Activated T-helper 17 cell treated with anti-CD3 and anti-CD28 coated beads, Interleukin-2, amount 50 U/mL, for 72 hours (primary cell): ENCODE measurements around the gene FUT1. TPM values are rescaled to one million over a fixed set of nuclear protein-coding genes. Genes with fewer than 3 reads are reported as not detected.

Experiments
- ATAC-seq: fragments of 150-1000 bp; cut with Tn5 transposase; replicated peaks from 2 replicates; pipeline ENCODE4 v1.10.0; 2021; ENCODE audit warnings: mild to moderate bottlenecking, moderate library complexity
- H3K27ac Mint-ChIP-seq: one replicate; pipeline ENCODE4 v1.8.0; 2022; ENCODE audit warnings: mixed read lengths
- H3K27me3 Mint-ChIP-seq: one replicate; pipeline ENCODE4 v1.8.0; 2022; ENCODE audit warnings: mixed read lengths
- H3K36me3 Mint-ChIP-seq: one replicate; pipeline ENCODE4 v1.8.0; 2022; ENCODE audit warnings: low read depth, mild to moderate bottlenecking, mixed read lengths
- H3K4me1 Mint-ChIP-seq: one replicate; pipeline ENCODE4 v1.8.0; 2022; ENCODE audit warnings: mixed read lengths
- H3K4me3 Mint-ChIP-seq: one replicate; pipeline ENCODE4 v1.8.0; 2022; ENCODE audit warnings: mild to moderate bottlenecking, mixed read lengths
- H3K9me3 Mint-ChIP-seq: one replicate; pipeline ENCODE4 v1.8.0; 2022; ENCODE audit warnings: mixed read lengths
- total RNA-seq, 2 donors: library from RNA; stranded (reverse); gene quantifications; one replicate each; pipeline ENCODE4 v1.2.3, GENCODE V29; 2022

The FUT1 gene
- total RNA-seq, 2 donors from 2014 or later, result 0.30 to 0.40 TPM

- no peaks in the 10 kb centered on the region for H3K36me3 Mint-ChIP-seq
- no peak overlapping the region for H3K4me3 Mint-ChIP-seq
Observed at GRCh38 chr19:48755787-48756186, 3.3 kb upstream of the FUT1 start.

GRCh38 chr19:48755084-48755641, 2.7 kb upstream of the FUT1 start, which contains the start of gene FGF21:
FGF21 (plus strand) TSS chr19:48755524; CDS start chr19:48756237, 713 bp downstream.
- no peak for ATAC-seq
- no peaks in the 10 kb centered on the region for H3K9me3 Mint-ChIP-seq
- H3K27ac Mint-ChIP-seq, result no peak within 1 kb of the TSS
- peaks cover 10% of the 10 kb centered on the region for H3K27me3 Mint-ChIP-seq
- peak within 1 kb of the TSS; percentile 78 for H3K4me3 Mint-ChIP-seq
- peaks cover 8% of the 10 kb centered on the region for H3K4me1 Mint-ChIP-seq
- H3K36me3 Mint-ChIP-seq, result no peaks in the 10 kb centered on the region

More at GRCh38 chr19:48755787-48756186, 3.3 kb upstream of the FUT1 start:
- peaks cover 10% of the 10 kb centered on the region for H3K27me3 Mint-ChIP-seq
- H3K9me3 Mint-ChIP-seq, result no peaks in the 10 kb centered on the region
- no peak for ATAC-seq
- peaks cover 12% of the 10 kb centered on the region for H3K4me1 Mint-ChIP-seq
- H3K27ac Mint-ChIP-seq, result no peak overlapping the region

- Mint-ChIP-seq H3K36me3 (no peaks in the 10 kb centered on the region), H3K4me1 (peaks cover 8% of the 10 kb centered on the region), H3K27ac (no peak overlapping the region), H3K27me3 (peaks cover 10% of the 10 kb centered on the region), H3K9me3 (no peaks in the 10 kb centered on the region), H3K4me3 (peak overlapping the region; percentile 62)
- ATAC-seq, result peak; percentile 7
Observed at GRCh38 chr19:48751845-48752495, 471 bp downstream of the FUT1 start.

GRCh38 chr19:48750771-48751504, 1.5 kb downstream of the FUT1 start:
- H3K36me3 Mint-ChIP-seq, result no peaks in the 10 kb centered on the region
- no peaks in the 10 kb centered on the region for H3K9me3 Mint-ChIP-seq
- peaks cover 15% of the 10 kb centered on the region for H3K27me3 Mint-ChIP-seq
- H3K27ac Mint-ChIP-seq, result no peak overlapping the region
- no peak for ATAC-seq
- H3K4me1 Mint-ChIP-seq, result peaks cover 13% of the 10 kb centered on the region
- H3K4me3 Mint-ChIP-seq, result peak overlapping the region; percentile 14

- no peak overlapping the region for H3K27ac Mint-ChIP-seq
- no peak overlapping the region for H3K4me3 Mint-ChIP-seq
- peaks cover 14% of the 10 kb centered on the region for H3K4me1 Mint-ChIP-seq
- peaks cover 15% of the 10 kb centered on the region for H3K27me3 Mint-ChIP-seq
- H3K36me3 Mint-ChIP-seq, result no peaks in the 10 kb centered on the region
- no peaks in the 10 kb centered on the region for H3K9me3 Mint-ChIP-seq
- ATAC-seq, result no peak
Observed at GRCh38 chr19:48750351-48750750, 2.1 kb downstream of the FUT1 start.

GRCh38 chr19:48749571-48750198, 2.8 kb downstream of the FUT1 start:
- peaks cover 14% of the 10 kb centered on the region for H3K4me1 Mint-ChIP-seq
- no peaks in the 10 kb centered on the region for H3K36me3 Mint-ChIP-seq
- H3K27me3 Mint-ChIP-seq, result peaks cover 15% of the 10 kb centered on the region
- H3K27ac Mint-ChIP-seq, result no peak overlapping the region
- no peak for ATAC-seq
- H3K4me3 Mint-ChIP-seq, result no peak overlapping the region
- no peaks in the 10 kb centered on the region for H3K9me3 Mint-ChIP-seq

- H3K4me1 Mint-ChIP-seq, result peaks cover 6% of the 10 kb centered on the region
- peak; percentile 87 for ATAC-seq
- H3K27ac Mint-ChIP-seq, result peak within 1 kb of the TSS; percentile 50
- no peaks in the 10 kb centered on the region for H3K36me3 Mint-ChIP-seq
- peak within 1 kb of the TSS; percentile 57 for H3K4me3 Mint-ChIP-seq
- H3K9me3 Mint-ChIP-seq, result no peaks in the 10 kb centered on the region
- peaks cover 5% of the 10 kb centered on the region for H3K27me3 Mint-ChIP-seq
Observed at GRCh38 chr19:48746738-48747575, 5.5 kb downstream of the FUT1 start, which contains the start of gene IZUMO1. IZUMO1 (minus strand) TSS chr19:48746909; CDS start chr19:48745859, 1,050 bp downstream.

- Mint-ChIP-seq H3K4me1 (peaks cover 6% of the 10 kb centered on the region), H3K4me3 (peak overlapping the region; percentile 57), H3K36me3 (no peaks in the 10 kb centered on the region), H3K27ac (no peak overlapping the region), H3K9me3 (no peaks in the 10 kb centered on the region), H3K27me3 (peaks cover 5% of the 10 kb centered on the region)
- ATAC-seq, result no peak
Observed at GRCh38 chr19:48746110-48746509, 6.3 kb downstream of the FUT1 start.

GRCh38 chr19:48745208-48745995, 7.0 kb downstream of the FUT1 start:
- peaks cover 5% of the 10 kb centered on the region for H3K27me3 Mint-ChIP-seq
- no peak overlapping the region for H3K27ac Mint-ChIP-seq
- H3K4me1 Mint-ChIP-seq, result peaks cover 6% of the 10 kb centered on the region
- peak overlapping the region; percentile 57 for H3K4me3 Mint-ChIP-seq
- H3K9me3 Mint-ChIP-seq, result no peaks in the 10 kb centered on the region
- H3K36me3 Mint-ChIP-seq, result no peaks in the 10 kb centered on the region
- ATAC-seq, result peak; percentile 68

GRCh38 chr19:48742096-48742495, 10.3 kb downstream of the FUT1 start:
- H3K27me3 Mint-ChIP-seq, result peaks cover 5% of the 10 kb centered on the region
- H3K4me1 Mint-ChIP-seq, result peaks cover 10% of the 10 kb centered on the region
- H3K27ac Mint-ChIP-seq, result no peak overlapping the region
- no peak for ATAC-seq
- H3K36me3 Mint-ChIP-seq, result no peaks in the 10 kb centered on the region
- no peak overlapping the region for H3K4me3 Mint-ChIP-seq
- no peaks in the 10 kb centered on the region for H3K9me3 Mint-ChIP-seq

- no peaks in the 10 kb centered on the region for H3K36me3 Mint-ChIP-seq
- H3K4me1 Mint-ChIP-seq, result peaks cover 9% of the 10 kb centered on the region
Observed at GRCh38 chr19:48741129-48741999, 11.1 kb downstream of the FUT1 start.

GRCh38 chr19:48740164-48740972, 12.1 kb downstream of the FUT1 start, which contains the start of gene RASIP1:
RASIP1 (minus strand) TSS chr19:48740610; CDS start chr19:48740282, 328 bp downstream.
- H3K9me3 Mint-ChIP-seq, result no peaks in the 10 kb centered on the region
- peaks cover 4% of the 10 kb centered on the region for H3K4me1 Mint-ChIP-seq
- H3K27me3 Mint-ChIP-seq, result no peaks in the 10 kb centered on the region
- H3K4me3 Mint-ChIP-seq, result peak within 1 kb of the TSS; percentile 13
- H3K36me3 Mint-ChIP-seq, result no peaks in the 10 kb centered on the region
- H3K27ac Mint-ChIP-seq, result no peak within 1 kb of the TSS
- ATAC-seq, result no peak

More at GRCh38 chr19:48741129-48741999, 11.1 kb downstream of the FUT1 start:
- no peak for ATAC-seq
- Mint-ChIP-seq H3K27ac (no peak overlapping the region), H3K27me3 (peaks cover 4% of the 10 kb centered on the region), H3K4me3 (no peak overlapping the region), H3K9me3 (no peaks in the 10 kb centered on the region)
